A549 treated with RU486 at 1 μM for 4 hours (cell line): ENCODE results near the gene JUN. TPM values are rescaled to one million over a fixed set of nuclear protein-coding genes. Genes with fewer than 3 reads are reported as not detected.

ENCODE experiments used
- total RNA-seq: library from RNA; stranded (reverse); fragments of 200-300 nt; extraction: Qiagen RNA extraction; gene quantifications from 5 replicates; pipeline ENCODE4 v1.2.3, GENCODE V29; 2022; ENCODE audit warnings: low read depth

The JUN gene
- total RNA-seq = 39.7 to 65.5 TPM (median 55.0 TPM) in 5 replicates

DNA sequence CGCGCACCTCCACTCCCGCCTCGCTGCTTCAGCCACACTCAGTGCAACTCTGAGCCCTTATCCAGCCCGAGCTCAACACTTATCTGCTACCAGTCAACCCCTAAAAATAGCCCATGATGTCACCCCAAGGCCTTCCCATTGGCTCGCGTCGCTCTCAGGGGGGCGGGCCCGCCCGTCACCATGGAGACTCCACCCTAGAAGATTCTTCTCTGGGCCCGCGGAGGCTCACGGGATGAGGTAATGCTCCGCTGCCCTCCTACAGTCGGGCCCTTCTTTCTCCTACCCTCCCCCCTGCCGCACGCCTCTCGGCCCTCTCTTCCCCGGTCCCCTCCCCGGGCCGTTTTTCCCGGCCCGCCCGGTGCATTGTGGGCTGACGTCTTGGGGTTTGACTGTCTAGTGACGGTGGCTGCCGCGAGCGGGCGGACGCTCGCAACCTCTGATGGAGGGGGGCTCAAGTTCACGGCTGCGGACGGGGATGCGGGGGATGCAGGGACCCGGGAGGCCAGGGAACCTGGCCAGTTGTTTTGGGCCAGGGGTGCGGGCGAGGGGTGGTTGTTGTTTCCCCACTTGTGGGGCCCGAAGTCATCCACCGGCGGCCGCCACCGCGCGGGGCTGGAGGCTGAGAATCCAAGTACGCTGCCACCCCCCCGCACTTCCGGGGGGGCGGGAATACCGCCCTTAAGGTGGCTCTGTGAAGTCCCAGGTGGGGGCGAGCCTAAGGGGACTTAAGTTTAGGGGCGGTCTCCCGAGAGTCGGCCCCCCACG is at the start of gene JUN:
JUN (minus strand) TSS at position 55 of the 765 bp plus-strand sequence. CDS start 977 bp downstream, outside the sequence.

Other genes with a start within 250 kb of the JUN start
- gene OMA1, start 237.3 kb downstream of the JUN start, total RNA-seq = 3.7 to 7.0 TPM (median 5.2 TPM) in 5 replicates
- 0.14 TPM in 1 of 5 replicates, not detected in the others for gene TACSTD2, start 206.8 kb downstream of the JUN start, total RNA-seq
- 2.7 to 4.8 TPM (median 4.6 TPM) in 5 replicates for gene MYSM1, start 84.0 kb downstream of the JUN start, total RNA-seq